HG03139 (cell line): Measurements from ENCODE around the gene PDIK1L.

Experiments used
- ATAC-seq: cut with Tn5 transposase; IDR thresholded peaks from one replicate; pipeline ENCODE4 v1.9.1; 2021; ENCODE audit not compliant: unreplicated experiment

The PDIK1L gene

GRCh38 chr1:26153966-26154532, 42.4 kb downstream of the PDIK1L start:
- ATAC-seq = no peak

- ATAC-seq = no peak
These were observed 43.1 kb downstream of the PDIK1L start for GRCh38 chr1:26154750-26155149.

GRCh38 chr1:26155370-26156284, 44.0 kb downstream of the PDIK1L start:
- ATAC-seq = no peak

GRCh38 chr1:26156285-26157038, 44.8 kb downstream of the PDIK1L start:
- no peak for ATAC-seq

- no peak for ATAC-seq
These were observed 46.8 kb downstream of the PDIK1L start for GRCh38 chr1:26158271-26158907.

- ATAC-seq = no peak
These were observed 47.5 kb downstream of the PDIK1L start, which contains the start of gene FAM110D for GRCh38 chr1:26158908-26159742. Gene FAM110D, plus strand, starts transcription at chr1:26159079. Its CDS starts 2,213 bp downstream, at chr1:26161292.

GRCh38 chr1:26159743-26160039, 48.1 kb downstream of the PDIK1L start:
- no peak for ATAC-seq

- ATAC-seq = no peak
These were observed 49.1 kb downstream of the PDIK1L start for GRCh38 chr1:26160527-26161414.

GRCh38 chr1:26161415-26162219, 50.0 kb downstream of the PDIK1L start:
- no peak for ATAC-seq

GRCh38 chr1:26162220-26162709, 50.6 kb downstream of the PDIK1L start:
- no peak for ATAC-seq

- no peak for ATAC-seq
These were observed 52.0 kb downstream of the PDIK1L start for GRCh38 chr1:26163684-26164035.

- ATAC-seq = no peak
These were observed 52.6 kb downstream of the PDIK1L start for GRCh38 chr1:26164036-26164860.

- ATAC-seq = no peak
These were observed 53.5 kb downstream of the PDIK1L start for GRCh38 chr1:26164861-26165842.

- no peak for ATAC-seq
These were observed 55.2 kb downstream of the PDIK1L start for GRCh38 chr1:26166719-26167281.

- no peak for ATAC-seq
These were observed 57.0 kb downstream of the PDIK1L start, which contains the start of gene C1orf232 for GRCh38 chr1:26168410-26169197. Gene C1orf232, minus strand, starts transcription at chr1:26168963. Its CDS starts 464 bp downstream, at chr1:26168499.
